ENCODE results near the gene PSMD8. TPM values are rescaled to one million over a fixed set of nuclear protein-coding genes. Genes with fewer than 3 reads are reported as not detected.

PSMD8 gene
- total RNA-seq: 162 and 166 TPM in 2 replicates
- long read RNA-seq, transcript PSMD8-208 (6 exons, 771 nt): minor isoform, 7 of 373 reads
- long read RNA-seq, transcript PSMD8-201 (7 exons, 1,553 nt): major isoform, 352 of 373 reads
- long read RNA-seq, partial matches to known transcripts: 3 of 373 reads
- long read RNA-seq, other reads (novel, unspliced or antisense): 11 of 373 reads

- TF ChIP-seq CTCF (IDR thresholded peaks at IDR 0.05): peak; percentile 38
- peaks cover 13% of the 10 kb centered on the region for H3K27me3 Mint-ChIP-seq (ENCODE audit: unreplicated experiment)
- H3K36me3 Mint-ChIP-seq (ENCODE audit: unreplicated experiment): peaks cover 4% of the 10 kb centered on the region
- peak within 1 kb of the TSS; percentile 99 for H3K27ac Mint-ChIP-seq (ENCODE audit: unreplicated experiment)
- peaks cover 24% of the 10 kb centered on the region for H3K4me1 Mint-ChIP-seq (ENCODE audit: unreplicated experiment)
- peak; percentile 99 for DNase-seq (ENCODE audit: extremely low spot score, unreplicated experiment)
- H3K4me3 Mint-ChIP-seq (ENCODE audit: unreplicated experiment): peak within 1 kb of the TSS; percentile 100
- no peaks in the 10 kb centered on the region for H3K9me3 Mint-ChIP-seq (ENCODE audit: unreplicated experiment)
Measured at GRCh38 chr19:38374332-38375097, at the start of gene PSMD8. TSS of gene PSMD8 (plus strand) at chr19:38374571. CDS start at chr19:38374602, 31 bp downstream.

GRCh38 chr19:38326591-38326990 lies 47.8 kb upstream of the PSMD8 start:
- Mint-ChIP-seq H3K27me3 (ENCODE audit: unreplicated experiment) (no peaks in the 10 kb centered on the region), H3K27ac (ENCODE audit: unreplicated experiment) (no peak overlapping the region), H3K4me1 (ENCODE audit: unreplicated experiment) (peaks cover 8% of the 10 kb centered on the region), H3K36me3 (ENCODE audit: unreplicated experiment) (peaks cover 23% of the 10 kb centered on the region), H3K9me3 (ENCODE audit: unreplicated experiment) (no peaks in the 10 kb centered on the region), H3K4me3 (ENCODE audit: unreplicated experiment) (no peak overlapping the region)
- no peak for DNase-seq (ENCODE audit: extremely low spot score, unreplicated experiment)
- TF ChIP-seq CTCF (IDR thresholded peaks at IDR 0.05): no peak

- no peak overlapping the region for H3K27ac Mint-ChIP-seq (ENCODE audit: unreplicated experiment)
- peaks cover 19% of the 10 kb centered on the region for H3K36me3 Mint-ChIP-seq (ENCODE audit: unreplicated experiment)
- H3K9me3 Mint-ChIP-seq (ENCODE audit: unreplicated experiment): no peaks in the 10 kb centered on the region
- no peak for DNase-seq (ENCODE audit: extremely low spot score, unreplicated experiment)
- no peak for TF ChIP-seq CTCF (IDR thresholded peaks at IDR 0.05)
- no peaks in the 10 kb centered on the region for H3K4me1 Mint-ChIP-seq (ENCODE audit: unreplicated experiment)
- H3K27me3 Mint-ChIP-seq (ENCODE audit: unreplicated experiment): no peaks in the 10 kb centered on the region
- no peak overlapping the region for H3K4me3 Mint-ChIP-seq (ENCODE audit: unreplicated experiment)
Measured at GRCh38 chr19:38329651-38330050, 44.7 kb upstream of the PSMD8 start.

- Mint-ChIP-seq H3K4me3 (ENCODE audit: unreplicated experiment) (no peak overlapping the region), H3K27me3 (ENCODE audit: unreplicated experiment) (no peaks in the 10 kb centered on the region), H3K9me3 (ENCODE audit: unreplicated experiment) (no peaks in the 10 kb centered on the region), H3K4me1 (ENCODE audit: unreplicated experiment) (no peaks in the 10 kb centered on the region), H3K36me3 (ENCODE audit: unreplicated experiment) (peaks cover 17% of the 10 kb centered on the region), H3K27ac (ENCODE audit: unreplicated experiment) (no peak overlapping the region)
- no peak for DNase-seq (ENCODE audit: extremely low spot score, unreplicated experiment)
- TF ChIP-seq CTCF (IDR thresholded peaks at IDR 0.05): no peak
Measured at GRCh38 chr19:38331728-38332127, 42.6 kb upstream of the PSMD8 start.

GRCh38 chr19:38333245-38333644 lies 41.1 kb upstream of the PSMD8 start:
- no peak for DNase-seq (ENCODE audit: extremely low spot score, unreplicated experiment)
- H3K27me3 Mint-ChIP-seq (ENCODE audit: unreplicated experiment): no peaks in the 10 kb centered on the region
- no peak overlapping the region for H3K4me3 Mint-ChIP-seq (ENCODE audit: unreplicated experiment)
- peaks cover 5% of the 10 kb centered on the region for H3K36me3 Mint-ChIP-seq (ENCODE audit: unreplicated experiment)
- no peaks in the 10 kb centered on the region for H3K9me3 Mint-ChIP-seq (ENCODE audit: unreplicated experiment)
- peaks cover 7% of the 10 kb centered on the region for H3K4me1 Mint-ChIP-seq (ENCODE audit: unreplicated experiment)
- TF ChIP-seq CTCF (IDR thresholded peaks at IDR 0.05): no peak
- H3K27ac Mint-ChIP-seq (ENCODE audit: unreplicated experiment): no peak overlapping the region

All from osteocyte (in vitro differentiated cells).